GM12878 (cell line): ENCODE results near the gene TRHDE.

Experiments
- CEBPB ChIP-seq, 2 experiments: fragments of 150-350 bp in 1 of 2; IDR thresholded peaks; 2 replicates each; pipeline ENCODE4 v1.6.1; 2012 to 2014; ENCODE audit warnings: low read depth in 2 of 2, low read length in 2 of 2, borderline replicate concordance in 1 of 2, inconsistent platforms in 1 of 2
- CTCF ChIP-seq, 3 experiments: IDR thresholded peaks in 2 of 3; conservative IDR thresholded peaks in 1 of 3; 2 replicates each; pipeline ENCODE4 v1.5.1; 2011; ENCODE audit warnings: low read depth in 3 of 3, low read length in 3 of 3, mild to moderate bottlenecking in 3 of 3, control low read depth in 2 of 3, moderate library complexity in 2 of 3, inconsistent platforms in 1 of 3, mixed read lengths in 1 of 3; ENCODE audit not compliant: control insufficient read depth in 2 of 3, insufficient read depth in 1 of 3; ENCODE audit errors: extremely low read depth in 1 of 3
- EP300 ChIP-seq, 2 experiments: fragments of 150-350 bp in 1 of 2; IDR thresholded peaks; 2 replicates each; pipeline ENCODE4 v1.6.1; 2011 to 2012; ENCODE audit warnings: low read depth in 2 of 2, low read length in 2 of 2, borderline replicate concordance in 1 of 2, improper control_type of control experiment in 1 of 2, inconsistent platforms in 1 of 2; ENCODE audit not compliant: control insufficient read depth in 1 of 2
- HDAC6 ChIP-seq: fragments of 200-600 bp; sonication (generic); IDR thresholded peaks from one replicate; pipeline ENCODE4 v1.8.0; 2017; ENCODE audit warnings: antibody characterized with exemption; ENCODE audit not compliant: unreplicated experiment
- MTA2 ChIP-seq: fragments of 450-650 bp; IDR thresholded peaks from 2 replicates; pipeline ENCODE4 v1.6.1; 2016; ENCODE audit warnings: low read depth, mild to moderate bottlenecking, moderate library complexity
- NR2C2 ChIP-seq: IDR thresholded peaks from 2 replicates; pipeline ENCODE4 v1.6.1; 2011; ENCODE audit warnings: borderline replicate concordance, low read depth; ENCODE audit not compliant: control insufficient read depth, insufficient read length
- RAD51 ChIP-seq: fragments of 450-650 bp; IDR thresholded peaks from 2 replicates; pipeline ENCODE4 v1.6.1; 2016; ENCODE audit warnings: moderate library complexity, mild to moderate bottlenecking, inconsistent platforms
- YY1 ChIP-seq: IDR thresholded peaks from 2 replicates; pipeline ENCODE4 v1.6.1; 2011; ENCODE audit warnings: low read depth, mild to moderate bottlenecking, low read length
- ZNF622 ChIP-seq: fragments of 450-650 bp; IDR thresholded peaks from 2 replicates; pipeline ENCODE4 v1.6.1; 2017; ENCODE audit warnings: mild to moderate bottlenecking, inconsistent platforms

- TF ChIP-seq MTA2 (no peak), RAD51 (no peak), CTCF (IDR thresholded peaks at IDR 0.05 in 2 of 3, conservative IDR thresholded peaks at IDR 0.05 in 1 of 3; ENCODE audit: control insufficient read depth in 2 of 3, extremely low read depth in 1 of 3, insufficient read depth in 1 of 3, low read depth in 3 of 3, low read length in 3 of 3) (no peak), NR2C2 (no peak), CEBPB (IDR thresholded peaks at IDR 0.05; ENCODE audit: borderline replicate concordance in 1 of 2, low read depth in 2 of 2, low read length in 2 of 2) (no peak), HDAC6 (no peak), ZNF622 (no peak), YY1 (no peak), EP300 (IDR thresholded peaks at IDR 0.05; ENCODE audit: borderline replicate concordance in 1 of 2, control insufficient read depth in 1 of 2, low read depth in 2 of 2, low read length in 2 of 2) (no peak)
These were observed 25.5 kb downstream of the TRHDE start for GRCh38 chr12:72297666-72298065.
